SKM-1 treated with dmso at 0.1 percent for 144 hours (cell line): ENCODE results near the gene ADAMTSL2.
"Not testable (repeated sequence)": the region's sequence is repeated elsewhere in the genome, so short reads cannot be mapped to it uniquely, and the experiment has no call there.

ENCODE experiments used
- DNase-seq: peaks from one replicate; lab custom pipeline; 2025; ENCODE audit not compliant: unreplicated experiment; lab: John Stamatoyannopoulos, UW

The ADAMTSL2 gene

GRCh38 chr9:133554729-133555128, 20.2 kb downstream of the ADAMTSL2 start:
- no peak for DNase-seq

DNA sequence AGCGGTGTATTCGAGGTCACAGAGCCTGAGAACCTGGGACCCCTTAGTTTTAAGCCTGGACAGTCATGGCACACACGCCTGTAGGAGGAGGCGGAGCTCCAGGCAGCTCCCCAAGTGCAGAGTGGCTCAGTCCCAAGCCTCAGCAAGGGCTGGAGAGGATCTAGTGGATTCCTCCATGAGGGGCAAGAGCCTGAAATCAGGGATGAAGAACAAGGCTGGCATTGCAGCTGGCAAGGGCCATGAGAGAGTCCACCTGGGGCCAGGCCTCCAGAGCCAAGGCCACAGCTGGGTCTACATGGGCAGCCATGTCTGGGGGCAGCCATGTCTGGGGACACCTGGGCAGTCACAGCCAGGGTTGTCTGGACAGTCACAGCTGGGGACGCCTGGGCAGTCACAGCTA, 21.9 kb downstream of the ADAMTSL2 start:
- DNase-seq = no peak

- no peak for DNase-seq
These were observed 23.1 kb downstream of the ADAMTSL2 start for GRCh38 chr9:133557581-133557980.

DNA sequence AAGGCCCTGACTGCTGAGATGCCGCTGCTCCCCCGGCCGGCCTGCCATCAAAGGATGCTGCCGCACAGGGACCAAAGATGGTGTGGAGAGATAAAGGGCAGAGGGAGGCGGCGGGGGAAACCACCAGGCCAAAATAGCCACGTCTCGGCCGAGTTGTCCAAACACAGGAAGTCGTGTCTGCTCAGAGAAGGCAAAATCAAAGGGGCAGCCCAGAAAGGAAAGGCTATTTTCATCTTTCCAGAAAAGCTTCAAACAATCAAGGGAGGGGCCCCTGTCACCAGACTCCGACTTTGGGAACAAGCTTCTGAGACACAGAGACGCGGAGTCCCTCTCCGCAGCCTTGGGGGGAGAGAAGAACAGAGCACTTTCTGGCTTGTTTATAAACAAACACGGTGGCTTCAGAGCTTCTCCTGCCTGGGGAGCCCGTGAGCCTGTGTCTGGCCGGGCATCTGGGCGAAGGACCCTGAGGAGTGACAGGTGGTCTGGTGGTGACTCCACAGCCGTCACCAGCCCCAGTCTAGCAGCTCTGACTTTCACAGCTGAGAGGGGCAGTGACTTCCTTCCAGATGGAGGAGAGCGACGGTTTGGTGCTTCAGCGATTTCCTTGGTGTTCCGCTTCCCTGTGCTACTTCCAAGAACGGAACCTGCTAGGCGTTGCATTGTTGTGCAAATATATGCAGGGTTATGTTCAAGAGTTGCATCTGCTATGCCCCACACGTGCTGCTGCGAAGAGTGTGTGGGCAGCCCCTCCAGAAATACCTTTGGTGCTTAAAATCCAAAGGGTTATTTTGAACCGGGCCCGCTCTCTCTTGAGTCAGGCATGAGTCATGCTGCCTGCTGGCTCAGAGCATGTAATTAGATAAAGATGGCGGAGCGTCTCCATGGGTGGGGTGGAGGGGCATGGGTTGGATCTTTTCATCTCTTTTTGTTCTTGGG, 24.0 kb downstream of the ADAMTSL2 start:
- no peak for DNase-seq

DNA sequence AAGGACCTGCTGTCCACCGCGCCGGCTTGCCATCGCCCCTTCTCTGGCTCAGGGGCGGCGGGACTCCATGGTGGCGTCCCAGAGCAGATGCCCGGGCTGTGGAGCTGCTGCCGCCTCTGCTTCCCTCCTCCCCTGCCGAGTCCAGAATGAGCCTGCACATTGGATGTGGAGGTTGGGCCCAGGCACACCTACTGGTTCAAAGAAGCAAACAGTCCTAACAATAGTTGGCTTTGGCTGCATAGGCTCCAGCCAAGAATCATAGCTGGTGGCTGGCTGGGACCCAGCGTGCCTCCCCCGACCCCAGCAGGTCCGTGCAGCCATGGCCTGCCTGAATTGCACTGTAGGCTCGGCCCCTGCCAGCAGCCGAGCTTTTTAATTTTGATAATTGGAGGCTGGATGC, 25.8 kb downstream of the ADAMTSL2 start:
- no peak for DNase-seq

DNA sequence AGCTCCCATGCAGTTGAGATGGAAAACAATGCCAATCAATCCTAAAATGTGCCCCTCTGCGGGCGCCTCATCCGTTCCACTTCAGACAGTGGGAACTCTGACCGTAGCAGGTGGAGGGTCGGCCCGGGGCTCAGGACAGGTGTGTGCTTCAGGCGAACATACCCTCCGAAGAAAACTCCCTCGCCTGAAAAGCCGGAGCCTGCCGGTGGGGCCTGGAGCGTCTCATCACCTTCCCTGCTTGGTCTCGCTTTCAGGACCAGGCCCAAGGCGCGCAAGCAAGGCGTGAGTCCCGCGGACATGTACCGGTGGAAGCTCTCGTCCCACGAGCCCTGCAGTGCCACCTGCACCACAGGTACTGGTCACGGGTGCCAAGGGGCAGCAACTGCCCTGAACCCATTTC, 26.4 kb downstream of the ADAMTSL2 start:
- no peak for DNase-seq

- DNase-seq = no peak
These were observed 27.6 kb downstream of the ADAMTSL2 start for GRCh38 chr9:133561976-133562554.

- no peak for DNase-seq
These were observed 28.2 kb downstream of the ADAMTSL2 start for GRCh38 chr9:133562611-133563290.

- no peak for DNase-seq
These were observed 28.8 kb downstream of the ADAMTSL2 start for GRCh38 chr9:133563291-133563796.

- DNase-seq = not testable (repeated sequence)
These were observed 29.3 kb downstream of the ADAMTSL2 start for GRCh38 chr9:133563814-133564213.

- DNase-seq = no peak
These were observed 30.1 kb downstream of the ADAMTSL2 start for GRCh38 chr9:133564451-133565116.

DNA sequence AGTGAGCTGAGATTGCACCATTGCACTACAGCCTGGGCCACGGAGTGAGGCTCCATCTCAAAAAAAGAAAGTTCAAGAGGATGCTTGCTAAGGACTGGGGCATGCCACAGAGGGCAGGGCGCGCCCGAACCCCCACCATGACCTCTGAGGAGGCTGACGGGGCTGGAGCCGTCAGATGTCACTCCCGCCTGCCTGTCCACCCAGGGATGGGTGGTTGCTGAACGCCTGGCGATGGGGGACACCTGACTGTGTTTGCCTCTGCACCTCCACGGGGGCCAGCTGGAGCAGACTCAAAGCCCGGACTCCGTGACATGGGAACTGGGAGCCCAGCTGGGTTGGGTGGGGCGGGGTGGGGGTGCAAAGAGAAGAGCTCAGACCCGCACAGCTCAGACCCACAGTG, 31.9 kb downstream of the ADAMTSL2 start:
- no peak for DNase-seq

GRCh38 chr9:133566817-133567216, 32.3 kb downstream of the ADAMTSL2 start:
- DNase-seq = no peak

GRCh38 chr9:133568186-133568585, 33.7 kb downstream of the ADAMTSL2 start:
- no peak for DNase-seq

GRCh38 chr9:133569121-133569785, 34.7 kb downstream of the ADAMTSL2 start:
- no peak for DNase-seq

DNA sequence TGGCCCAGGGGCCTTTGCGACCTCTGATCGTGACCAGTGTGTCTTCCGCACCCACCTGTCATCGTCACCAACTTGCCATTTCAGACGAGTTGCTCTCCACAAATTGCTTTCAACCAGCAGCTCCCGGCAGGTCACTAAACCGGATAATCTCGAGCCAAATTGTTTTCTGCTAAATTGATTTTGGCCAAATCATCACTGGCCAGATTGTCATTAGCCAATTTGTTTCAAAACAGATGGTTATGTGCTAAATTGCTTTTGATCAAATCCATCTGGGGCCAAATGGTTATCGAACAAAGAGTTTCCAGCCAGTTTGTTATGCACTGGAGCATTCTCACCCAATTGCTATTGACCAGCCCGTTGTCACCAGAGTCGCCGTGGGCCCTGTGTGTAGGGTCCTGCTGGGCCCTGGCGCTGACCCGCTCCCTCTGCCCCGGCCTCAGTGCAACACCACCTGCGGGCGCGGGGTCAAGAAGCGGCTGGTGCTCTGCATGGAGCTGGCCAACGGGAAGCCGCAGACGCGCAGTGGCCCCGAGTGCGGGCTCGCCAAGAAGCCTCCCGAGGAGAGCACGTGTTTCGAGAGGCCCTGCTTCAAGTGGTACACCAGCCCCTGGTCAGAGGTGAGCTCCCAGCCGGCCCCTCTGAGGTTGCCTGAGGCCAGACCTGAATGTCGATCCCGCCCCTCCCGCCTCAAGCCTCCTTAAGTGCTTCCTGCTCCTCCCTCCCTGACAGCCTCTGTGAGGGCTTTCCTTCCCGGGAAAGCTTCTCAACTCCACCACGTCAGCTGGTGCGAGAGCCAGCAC, 35.6 kb downstream of the ADAMTSL2 start:
- DNase-seq = no peak

GRCh38 chr9:133570691-133571080, 36.2 kb downstream of the ADAMTSL2 start:
- no peak for DNase-seq

- no peak for DNase-seq
These were observed 36.9 kb downstream of the ADAMTSL2 start for GRCh38 chr9:133571391-133571890.

- no peak for DNase-seq
These were observed 37.5 kb downstream of the ADAMTSL2 start for GRCh38 chr9:133571896-133572595.
